Muscle of arm (tissue), 12 donors: ENCODE measurements around the gene PIAS1. TPM values are rescaled to one million over a fixed set of nuclear protein-coding genes. Genes with fewer than 3 reads are reported as not detected.
"Not testable (repeated sequence)": the region's sequence is repeated elsewhere in the genome, so short reads cannot be mapped to it uniquely, and the experiment has no call there.

ENCODE experiments used
- DNase-seq: peaks from one replicate; pipeline ENCODE4 v3.0.0-alpha.2; 2013
- polyA plus RNA-seq, 12 donors: library from polyadenylated mRNA; unstranded; fragments of 120-200 nt; gene quantifications; one replicate each; pipeline ENCODE4 v1.2.1, GENCODE V29; 2013; ENCODE audit not compliant: insufficient read length in 12 of 12

The PIAS1 gene
- polyA plus RNA-seq, 12 donors, result 28.3 to 64.2 (median 33.6) TPM; not detected in 1

DNA sequence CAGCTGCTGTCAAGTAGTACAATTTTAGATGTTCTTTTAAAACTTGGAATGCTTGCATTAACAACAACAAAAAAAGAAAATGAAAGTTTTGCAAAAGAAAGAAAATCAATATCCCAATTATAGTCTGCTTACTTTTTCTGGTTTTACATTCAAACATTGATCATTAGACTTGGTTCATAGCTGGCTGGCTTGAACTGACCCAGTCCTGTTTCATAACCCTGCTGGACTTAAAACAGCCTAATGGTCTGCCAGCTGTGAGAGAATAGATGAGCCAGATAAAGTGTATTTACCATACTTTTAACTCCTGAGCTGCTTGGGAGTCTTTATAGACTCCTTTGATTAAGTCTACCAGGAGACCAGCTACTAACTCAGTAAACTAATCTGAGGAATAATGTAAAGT lies 59.2 kb downstream of the PIAS1 start:
- DNase-seq, result no peak

DNA sequence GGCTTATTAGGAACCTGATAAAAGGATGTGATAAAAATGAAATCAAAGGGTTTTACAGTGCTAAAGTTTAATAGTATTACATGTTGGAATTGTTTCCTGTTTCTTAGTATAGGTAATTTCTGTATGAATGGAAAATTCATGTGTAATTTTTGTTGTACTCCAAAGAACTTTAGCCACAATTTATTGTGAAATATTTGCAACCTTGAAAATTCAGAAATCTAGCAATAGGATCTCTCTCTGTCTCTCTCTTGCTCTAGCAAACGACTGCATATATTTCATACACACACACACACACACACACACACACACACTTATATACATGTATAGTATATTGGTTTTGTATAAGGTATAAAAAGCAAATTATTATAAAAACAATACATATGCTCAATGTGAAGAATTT lies 59.6 kb downstream of the PIAS1 start:
- DNase-seq, result no peak

DNA sequence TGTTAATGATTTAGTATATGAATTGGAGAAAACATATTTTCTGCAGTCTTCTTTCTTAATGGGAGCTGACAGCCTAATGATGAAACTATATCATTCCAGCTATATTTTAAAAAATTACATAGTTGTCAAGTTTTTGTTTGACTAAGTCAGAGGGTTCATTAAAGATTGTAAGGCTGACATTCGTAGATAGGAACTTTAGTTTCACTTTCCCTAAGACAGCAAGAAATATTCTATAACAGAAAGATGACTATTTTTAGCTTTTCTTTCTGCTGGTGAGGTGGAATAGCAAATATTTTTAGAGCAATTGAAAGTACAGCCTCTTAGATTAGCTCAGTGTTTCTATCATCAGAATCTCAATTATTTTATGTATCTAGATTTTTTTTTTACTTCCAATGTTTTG lies 60.2 kb downstream of the PIAS1 start:
- DNase-seq, result no peak

DNA sequence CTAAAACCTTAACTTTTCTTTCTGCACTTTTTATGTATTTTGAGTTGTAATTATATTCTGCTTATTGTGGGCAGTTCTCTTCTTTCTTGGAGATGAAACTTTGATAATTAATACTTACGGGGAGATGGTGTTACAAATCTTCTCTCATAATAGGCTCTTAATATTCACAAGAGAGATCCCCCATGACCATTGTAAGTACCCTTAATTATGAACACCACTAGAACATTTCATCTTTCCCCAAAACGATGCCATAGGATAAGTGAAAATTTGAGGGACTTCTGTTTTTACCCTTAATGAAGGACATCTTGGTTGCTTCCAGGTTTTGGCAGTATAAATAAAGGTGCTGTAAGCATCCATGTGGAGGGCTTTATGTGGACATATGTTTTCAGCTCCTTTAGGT lies 60.7 kb downstream of the PIAS1 start:
- DNase-seq, result no peak

DNA sequence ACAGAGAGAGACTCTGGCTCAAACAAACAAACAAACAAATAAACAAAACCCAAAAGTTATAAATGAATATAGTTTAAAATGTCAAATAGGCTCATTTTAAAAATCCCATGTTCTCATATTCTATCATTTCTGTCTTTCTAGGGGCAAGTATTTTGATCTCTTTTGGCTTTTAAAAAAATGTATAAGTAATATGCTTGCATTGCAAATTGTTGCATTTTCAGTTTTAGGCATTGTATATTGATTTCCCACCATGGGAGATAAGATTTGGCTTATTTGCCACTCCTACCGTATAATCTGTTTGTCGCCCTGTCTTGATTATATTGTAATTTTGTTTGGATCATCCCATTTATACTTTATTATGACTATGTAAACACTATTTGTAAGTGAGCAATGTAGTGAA lies 70.6 kb downstream of the PIAS1 start:
- DNase-seq, result no peak

DNA sequence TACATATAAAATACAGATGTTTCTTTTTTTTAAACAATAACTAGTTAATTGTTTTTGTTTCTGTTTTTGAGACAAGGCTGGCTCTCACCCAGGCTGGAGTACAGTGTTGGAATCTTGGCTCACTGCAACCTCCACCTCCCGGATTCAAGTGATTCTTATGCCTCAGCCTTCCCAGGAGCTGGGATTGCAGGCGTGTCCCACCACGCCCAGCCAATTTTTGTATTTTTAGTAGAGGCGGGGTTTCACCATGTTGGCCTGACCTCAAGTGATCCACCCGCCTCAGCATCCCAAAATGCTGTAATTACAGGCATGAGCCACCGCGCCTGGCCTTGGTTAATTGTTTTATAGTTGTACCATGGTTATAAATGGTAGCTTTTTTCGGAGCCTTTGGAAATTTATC lies 72.3 kb downstream of the PIAS1 start:
- no peak for DNase-seq

DNA sequence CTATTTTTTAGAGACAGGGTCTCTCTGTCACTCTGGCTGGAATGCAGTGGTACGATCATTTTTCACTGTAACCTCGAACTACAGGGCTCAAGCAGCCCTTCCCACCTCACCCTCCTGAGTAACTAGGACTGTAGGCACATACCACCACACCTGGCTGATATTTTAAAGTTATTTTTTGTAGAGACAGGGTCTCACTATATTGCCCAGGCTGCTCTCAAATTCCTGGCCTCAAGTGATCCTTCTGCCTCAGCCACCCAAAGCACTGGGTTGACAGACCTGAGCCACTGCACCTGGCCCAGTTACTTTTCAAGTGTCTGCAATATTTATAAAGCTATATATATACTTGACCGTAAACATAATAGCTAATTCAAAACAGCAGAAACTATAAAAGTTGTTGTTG lies 75.0 kb downstream of the PIAS1 start:
- no peak for DNase-seq

DNA sequence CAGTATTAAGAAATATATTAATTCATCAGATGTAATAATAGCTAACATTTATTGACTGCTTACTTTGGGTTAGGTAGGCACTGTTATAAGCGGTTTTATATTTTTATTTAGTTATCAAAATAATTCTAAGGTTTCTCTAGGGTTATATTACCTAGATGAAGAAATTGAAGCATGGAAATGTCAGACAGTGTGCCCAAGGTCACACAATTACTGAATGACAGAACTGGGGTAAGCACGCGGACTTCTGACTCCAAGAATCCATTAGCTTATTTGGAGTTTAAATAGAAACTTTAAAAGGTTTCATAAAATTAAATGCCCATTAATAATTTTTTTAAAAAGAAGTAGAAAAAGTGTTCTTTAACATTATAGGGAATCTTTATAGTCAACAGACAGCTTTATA lies 76.7 kb downstream of the PIAS1 start:
- DNase-seq, result no peak

DNA sequence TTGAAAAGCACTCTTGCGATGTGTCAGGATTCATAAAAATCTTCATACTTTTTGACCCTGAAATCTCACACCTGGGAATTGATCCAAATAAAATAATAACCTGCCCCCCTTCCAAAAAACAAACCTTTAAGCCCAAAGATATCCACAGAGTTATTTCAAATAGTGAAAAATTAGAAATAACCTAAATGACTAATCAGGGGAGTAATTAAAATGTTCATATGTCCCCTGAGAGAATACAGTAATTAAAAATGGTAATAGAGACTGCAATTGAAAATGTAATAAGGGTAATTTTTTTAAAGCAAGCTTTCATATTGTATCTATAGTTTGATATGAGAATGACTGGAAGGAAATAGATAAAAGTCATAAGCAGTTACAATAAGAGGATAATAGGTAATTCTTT lies 83.0 kb downstream of the PIAS1 start:
- no peak for DNase-seq

DNA sequence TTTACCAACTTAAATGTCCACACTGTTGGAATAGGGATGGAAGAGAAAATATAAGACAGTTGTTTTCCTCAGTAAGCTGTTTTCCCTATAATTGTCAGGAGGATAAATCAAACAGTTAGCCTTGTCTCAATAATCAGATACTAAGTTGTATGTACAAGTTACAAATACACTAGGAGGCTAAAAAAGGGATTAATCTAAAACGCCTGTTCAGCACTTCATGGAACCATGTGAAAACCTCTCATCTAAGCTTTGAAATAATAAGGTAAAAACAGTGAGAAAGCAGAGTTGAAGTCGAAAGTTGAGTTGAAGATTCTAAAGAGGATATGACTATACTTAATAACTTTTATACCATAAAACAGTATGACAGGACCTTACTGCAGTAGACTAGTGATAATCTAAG lies 89.0 kb downstream of the PIAS1 start:
- no peak for DNase-seq

DNA sequence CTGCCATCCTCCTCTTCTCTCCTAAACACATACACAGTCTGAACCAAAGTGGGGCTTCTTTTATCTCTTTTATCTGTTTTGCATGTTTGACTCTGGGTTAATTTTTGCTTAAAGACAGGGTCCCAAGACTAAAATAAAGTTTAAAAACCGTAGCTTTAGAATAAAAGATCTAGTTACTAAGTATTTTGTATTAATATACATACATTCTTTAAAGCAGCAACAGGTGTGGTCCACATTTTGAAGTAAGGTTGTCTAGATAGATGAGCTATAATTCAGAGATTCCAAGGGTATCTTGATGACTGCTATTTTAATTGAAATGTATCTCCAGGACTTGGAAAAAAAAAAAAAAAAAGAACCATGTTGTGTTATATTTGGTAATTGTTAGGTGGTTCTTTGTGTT lies 89.7 kb downstream of the PIAS1 start:
- no peak for DNase-seq

DNA sequence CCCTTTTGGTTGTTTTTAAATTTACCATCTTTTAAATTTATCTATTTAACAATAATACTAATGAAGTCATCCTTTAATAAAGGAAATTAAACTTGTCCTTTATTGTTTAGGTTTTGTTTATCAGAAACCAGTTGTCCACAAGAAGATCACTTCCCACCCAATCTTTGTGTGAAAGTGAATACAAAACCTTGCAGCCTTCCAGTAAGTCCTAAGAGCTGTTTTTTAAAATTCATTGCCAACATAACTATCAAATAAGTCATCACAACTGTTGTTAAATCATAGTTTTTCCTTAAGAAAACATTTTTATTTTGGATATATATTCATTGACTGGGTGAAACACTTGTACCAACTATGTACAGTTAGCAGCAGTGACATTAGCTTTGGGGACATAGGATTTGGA lies 91.6 kb downstream of the PIAS1 start:
- no peak for DNase-seq

DNA sequence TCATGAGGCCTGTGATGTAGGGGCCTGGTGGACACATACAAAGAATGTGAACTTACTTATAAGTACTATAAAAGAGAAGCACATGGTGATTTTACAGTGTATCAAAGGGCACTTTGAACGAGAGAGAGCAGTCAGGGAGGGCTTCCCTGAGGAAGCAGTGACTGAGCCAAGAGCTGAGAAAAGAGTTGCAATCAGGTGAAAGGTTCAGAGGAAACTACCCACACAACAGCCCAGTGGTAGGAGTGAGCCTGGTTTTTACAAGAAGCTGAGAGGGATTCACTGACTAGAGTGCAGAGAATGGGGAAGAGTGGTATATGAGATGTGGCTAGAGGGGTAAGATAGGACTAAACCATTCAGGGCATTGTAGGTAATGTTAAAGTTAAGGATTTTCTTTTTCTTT lies 93.9 kb downstream of the PIAS1 start:
- no peak for DNase-seq

DNA sequence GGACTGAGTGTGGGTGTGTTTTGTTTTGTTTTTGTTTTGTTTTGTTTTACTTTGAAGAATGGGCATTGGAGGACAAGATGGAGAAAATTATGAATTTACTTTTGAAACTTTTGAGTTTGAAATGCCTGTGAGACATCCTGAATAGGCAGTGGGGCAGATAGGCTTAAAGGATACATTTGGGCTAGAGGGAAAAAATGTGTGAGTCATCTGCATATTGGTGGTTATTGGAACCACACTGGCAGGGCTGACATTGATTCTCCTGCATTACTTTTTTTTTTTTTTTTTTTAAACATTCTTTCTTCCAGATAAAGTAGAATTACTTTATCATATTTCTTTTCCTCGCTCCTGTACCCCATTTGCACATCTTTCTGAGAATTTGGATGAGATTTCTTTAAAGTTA lies 94.9 kb downstream of the PIAS1 start:
- no peak for DNase-seq

DNA sequence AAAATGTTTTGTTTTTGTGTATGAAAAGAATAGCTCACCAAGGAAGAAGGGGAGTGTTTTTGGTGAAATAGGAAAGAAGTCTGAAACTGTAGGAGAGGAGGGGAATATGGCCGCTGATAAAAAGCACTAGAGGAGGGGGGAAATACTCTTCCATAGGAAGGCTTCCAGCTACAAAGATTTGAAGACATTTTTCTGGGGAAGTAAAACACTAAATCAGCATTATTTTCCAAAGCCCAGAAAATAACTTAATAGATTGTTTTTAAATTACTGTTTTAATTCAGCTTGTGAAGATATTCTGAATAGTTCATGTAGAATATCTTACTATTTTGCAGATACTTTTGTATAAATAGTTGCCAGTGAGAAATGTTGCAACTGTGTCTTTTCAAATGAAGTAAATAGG lies 96.1 kb downstream of the PIAS1 start:
- DNase-seq, result no peak

DNA sequence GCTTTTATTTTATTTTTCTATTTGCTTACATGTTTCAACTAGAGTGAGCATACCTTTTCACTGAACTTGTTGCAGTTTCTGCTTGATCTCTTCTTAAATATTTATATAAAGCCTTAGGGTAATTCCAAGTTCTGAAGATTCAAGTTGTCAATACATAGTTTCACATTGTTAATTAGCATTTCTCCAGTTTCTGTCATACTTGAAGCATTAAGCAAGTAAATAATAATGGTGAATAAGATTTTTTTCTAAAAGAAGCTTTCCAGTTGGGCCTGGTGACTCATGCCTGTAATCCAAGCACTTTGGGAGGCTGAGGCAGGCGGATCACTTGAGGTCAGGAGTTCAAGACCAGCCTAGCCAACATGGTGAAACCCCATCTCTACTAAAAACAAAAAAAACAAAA lies 97.2 kb downstream of the PIAS1 start:
- DNase-seq, result no peak

DNA sequence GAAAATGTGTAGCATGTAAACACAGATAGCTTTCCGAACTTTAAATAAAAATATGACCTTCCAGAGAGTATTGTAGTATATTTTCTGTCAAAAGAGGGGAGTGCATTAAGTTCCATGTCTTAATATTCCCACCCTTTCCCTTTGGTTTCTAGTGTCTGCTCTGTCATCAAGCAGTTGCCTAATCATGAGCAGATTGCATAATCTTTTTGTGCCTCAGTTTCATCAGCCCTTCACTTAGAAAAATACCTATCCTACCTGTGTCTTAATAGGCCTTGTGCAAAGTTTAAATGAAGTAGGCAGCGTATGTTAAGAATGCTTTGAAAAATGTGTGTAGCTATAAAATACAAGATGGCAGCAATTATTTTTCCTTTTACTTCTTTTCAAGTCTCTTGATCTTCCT lies 98.2 kb downstream of the PIAS1 start:
- DNase-seq, result no peak

DNA sequence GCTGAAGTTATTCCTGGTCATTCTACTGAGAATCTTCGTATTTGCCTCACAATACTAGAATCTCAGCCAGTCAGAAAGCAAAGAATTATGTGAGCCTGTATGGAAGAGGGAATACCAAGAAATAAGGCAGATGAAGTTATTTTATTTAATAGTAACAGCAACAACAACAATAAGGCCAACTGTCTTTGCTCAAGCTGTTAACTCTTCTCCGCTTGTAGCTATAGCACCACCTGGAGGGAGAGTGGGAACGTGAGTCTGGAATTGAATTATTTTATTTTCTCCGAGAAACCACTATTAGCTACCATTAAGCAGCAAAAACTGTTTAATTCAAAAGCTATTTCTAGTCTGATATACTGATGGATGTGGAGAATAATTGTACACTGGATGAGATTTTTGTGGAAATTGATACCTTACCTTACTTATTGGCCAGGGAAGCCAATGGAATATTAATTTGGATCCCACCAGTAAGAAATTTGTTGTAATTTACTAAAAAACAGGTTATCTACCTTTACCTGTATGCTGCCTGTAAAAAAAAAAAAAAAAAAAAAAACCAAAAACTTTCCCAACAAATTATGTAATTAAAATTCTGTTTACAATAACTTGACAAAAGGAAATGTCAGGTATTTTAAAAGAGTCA lies 100.9 kb downstream of the PIAS1 start:
- DNase-seq, result peak; percentile 76

DNA sequence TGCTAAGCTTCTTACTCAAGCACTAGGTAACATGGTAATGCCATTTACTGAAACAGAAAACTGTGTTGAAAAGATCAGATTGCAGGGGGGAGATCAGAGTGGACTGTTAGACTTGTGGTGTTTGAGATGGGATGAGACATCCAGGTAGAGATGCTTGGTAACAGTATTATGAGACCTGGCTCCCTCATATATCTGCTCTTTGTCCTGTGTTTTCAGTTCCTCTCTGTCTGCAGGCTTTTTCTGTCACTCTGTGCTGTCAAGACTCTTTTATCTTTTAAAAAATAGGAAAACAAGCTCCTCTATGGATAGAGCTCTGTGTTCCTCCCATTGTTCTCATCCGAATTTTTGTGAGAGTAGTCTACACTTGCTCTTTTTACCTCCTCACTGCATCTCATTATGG lies 103.0 kb downstream of the PIAS1 start:
- DNase-seq, result no peak

DNA sequence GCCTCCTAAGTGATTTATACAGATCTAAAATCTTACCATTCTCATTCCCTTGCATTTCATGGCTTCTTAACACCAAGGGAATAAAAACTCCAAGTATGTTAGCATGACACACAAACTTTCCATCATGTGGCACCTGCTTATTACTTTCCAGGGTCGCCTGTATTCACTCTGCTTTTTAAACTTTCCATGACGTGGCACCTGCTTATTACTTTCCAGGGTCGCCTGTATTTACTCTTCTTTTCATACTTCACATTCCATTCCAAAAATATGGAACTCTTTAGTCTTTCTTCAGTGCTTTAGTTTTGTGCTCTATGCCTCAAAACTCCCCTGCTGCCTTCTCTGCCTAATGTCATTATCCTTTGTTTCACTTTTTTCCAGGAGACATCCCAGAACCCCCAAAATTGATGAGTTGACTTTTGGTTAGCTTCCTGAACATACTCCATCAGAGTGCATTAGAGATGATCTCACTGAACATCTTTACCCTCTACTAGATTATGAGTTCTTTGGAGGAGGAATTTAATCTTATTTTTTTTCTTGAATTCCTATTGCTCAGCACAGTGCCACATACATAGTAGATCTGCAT lies 104.0 kb downstream of the PIAS1 start:
- peak; percentile 21 for DNase-seq

DNA sequence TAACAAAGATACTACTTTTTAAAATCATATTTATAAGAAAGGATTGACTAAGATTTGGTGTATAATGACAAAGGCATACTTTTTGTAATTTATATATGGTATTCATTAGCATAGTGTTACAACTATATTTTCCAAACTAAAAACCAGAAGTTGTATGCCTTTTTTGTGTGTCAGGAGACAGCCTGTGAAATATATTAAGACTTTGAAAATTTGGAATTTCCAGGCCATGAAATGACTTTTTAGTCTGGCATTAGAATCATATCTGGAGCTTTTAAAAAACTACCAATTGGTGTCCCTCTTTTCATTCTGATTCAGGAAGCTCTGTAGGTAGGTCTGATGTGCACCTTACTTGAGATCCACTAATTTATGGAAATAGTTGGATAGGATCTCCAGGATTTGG lies 109.1 kb downstream of the PIAS1 start:
- no peak for DNase-seq

DNA sequence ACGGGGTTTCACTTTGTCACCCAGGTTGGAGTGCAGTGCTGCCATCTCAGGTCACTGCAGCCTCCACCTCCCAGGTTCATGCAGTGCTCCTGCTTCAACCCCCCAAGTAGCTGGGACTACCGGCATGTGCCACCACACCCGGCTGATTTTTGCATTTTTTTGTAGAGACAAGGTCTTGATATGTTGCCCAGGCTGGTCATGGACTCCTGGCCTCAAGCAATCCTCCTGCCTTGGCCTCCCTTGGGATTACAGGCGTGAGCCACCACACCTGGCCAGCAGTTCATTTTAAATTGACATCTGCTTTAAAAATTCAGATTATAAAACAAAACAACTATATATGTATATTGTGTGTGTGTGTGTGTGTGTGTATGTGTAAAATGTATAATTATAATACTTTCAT lies 112.7 kb downstream of the PIAS1 start:
- no peak for DNase-seq

DNA sequence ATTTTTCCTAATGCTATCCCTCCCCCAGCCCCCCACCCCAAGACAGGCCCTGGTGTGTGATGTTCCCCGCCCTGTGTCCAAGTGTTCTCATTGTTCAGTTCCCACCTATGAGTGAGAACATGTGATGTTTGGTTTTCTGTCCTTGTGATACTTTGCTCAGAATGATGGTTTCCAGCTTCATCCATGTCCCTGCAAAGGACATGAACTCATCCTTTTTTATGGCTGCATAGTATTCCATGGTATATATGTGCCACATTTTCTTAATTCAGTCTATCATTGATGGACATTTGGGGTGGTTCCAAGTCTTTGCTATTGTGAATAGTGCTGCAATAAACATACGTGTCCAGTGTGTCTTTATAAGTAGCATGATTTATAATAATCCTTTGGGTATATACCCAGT lies 117.9 kb downstream of the PIAS1 start:
- DNase-seq, result not testable (repeated sequence)

DNA sequence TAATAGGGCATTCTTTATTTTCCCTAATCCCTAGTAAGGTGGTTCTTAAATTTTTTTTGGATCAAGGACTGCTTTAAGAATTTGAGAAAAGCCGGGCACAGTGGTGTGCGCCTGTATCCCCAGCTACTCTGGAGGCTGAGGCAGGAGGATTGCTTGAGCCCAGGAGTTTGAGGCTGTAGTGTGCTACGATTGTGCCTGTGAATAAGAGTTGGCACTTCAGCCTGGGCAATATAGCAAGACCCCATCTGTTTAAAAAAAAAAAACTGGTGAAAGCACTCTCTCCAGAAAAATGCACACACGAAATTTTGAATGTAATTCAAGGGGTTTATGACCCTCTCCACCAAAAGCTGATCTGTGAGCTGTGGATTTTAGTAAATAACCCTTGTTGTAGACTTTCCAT lies 119.0 kb downstream of the PIAS1 start:
- no peak for DNase-seq
